Upper lobe of right lung (tissue), 1 donor: ENCODE data around the gene CENPV. TPM values are rescaled to one million over a fixed set of nuclear protein-coding genes. Genes with fewer than 3 reads are reported as not detected.
"Not testable (repeated sequence)": the region's sequence is repeated elsewhere in the genome, so short reads cannot be mapped to it uniquely, and the experiment has no call there.

Source experiments
- ATAC-seq: fragments of 200-7000 bp; cut with Tn5 transposase; one replicate; pipeline ENCODE4 v1.9.1; 2020; ENCODE audit warnings: mild to moderate bottlenecking, moderate library complexity
- DNase-seq: peaks from one replicate; pipeline ENCODE4 v3.0.0-alpha.2; 2020
- H3K27ac ChIP-seq: fragments of 200-600 bp; one replicate; pipeline ENCODE4 v1.8.0; 2022
- H3K27me3 ChIP-seq: fragments of 200-600 bp; one replicate; pipeline ENCODE4 v1.8.0; 2022; ENCODE audit warnings: mild to moderate bottlenecking
- H3K36me3 ChIP-seq: fragments of 200-600 bp; one replicate; pipeline ENCODE4 v1.8.0; 2022
- H3K4me1 ChIP-seq: fragments of 200-600 bp; one replicate; pipeline ENCODE4 v1.8.0; 2022
- H3K4me3 ChIP-seq: fragments of 200-600 bp; one replicate; pipeline ENCODE4 v1.8.0; 2022; ENCODE audit warnings: mild to moderate bottlenecking
- H3K9me3 ChIP-seq: fragments of 200-600 bp; one replicate; pipeline ENCODE4 v1.8.0; 2022
- CTCF ChIP-seq: fragments of 200-600 bp; IDR thresholded peaks from one replicate; pipeline ENCODE4 v1.8.0; 2022; ENCODE audit warnings: antibody characterized with exemption
- intact Hi-C: fragments of 100-400 bp; cut with DNase I; formaldehyde crosslinking; loops from one replicate; pipeline ENCODE4 v1.11.0; 2022
- total RNA-seq: library from RNA; stranded (reverse); fragmentation: NEBNext Ultra II Directional; extraction: Animal tissue kit (Norgen Biotek cat#: 25700); gene quantifications from one replicate; pipeline ENCODE4 v1.2.1, GENCODE V29; 2021
- donor health status: DM: no; HTN: yes; CAD: no; lungs with severe emphysema.

CENPV gene
- total RNA-seq, 1 donor from 2014 or later = 10.4 TPM

DNA sequence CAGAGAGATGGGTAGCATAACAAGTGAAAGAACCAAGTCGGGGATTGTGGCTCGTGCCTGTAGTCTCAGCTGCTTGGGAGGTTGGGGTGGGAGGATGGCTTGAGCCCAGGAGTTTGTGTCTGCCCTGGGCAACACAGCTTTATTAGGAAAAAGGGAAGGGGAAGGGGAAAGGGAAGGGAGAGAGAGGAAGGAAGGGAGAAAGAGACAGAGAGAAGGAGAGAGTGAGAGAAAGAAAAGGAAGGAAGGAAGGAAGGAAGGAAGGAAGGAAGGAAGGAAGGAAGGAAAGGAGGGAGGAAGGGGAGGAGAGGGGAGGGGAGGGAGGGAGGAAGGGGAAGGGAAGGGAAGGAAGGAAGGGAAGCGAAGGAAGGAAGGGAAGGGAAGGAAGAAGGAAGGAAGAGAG lies 33.3 kb downstream of the CENPV start:
- DNase-seq (no peak), ATAC-seq (no peak)
- no peak overlapping the region for H3K27ac ChIP-seq
- no peaks in the 10 kb centered on the region for H3K9me3 ChIP-seq
- no peaks in the 10 kb centered on the region for H3K36me3 ChIP-seq
- H3K27me3 ChIP-seq = no peaks in the 10 kb centered on the region
- no peak for TF ChIP-seq CTCF
- intact Hi-C loops = no loop called here
- no peak overlapping the region for H3K4me3 ChIP-seq
- H3K4me1 ChIP-seq = no peaks in the 10 kb centered on the region

GRCh38 chr17:16314859-16315258 lies 38.4 kb downstream of the CENPV start:
- TF ChIP-seq CTCF = no peak
- intact Hi-C loops = no loop called here

DNA sequence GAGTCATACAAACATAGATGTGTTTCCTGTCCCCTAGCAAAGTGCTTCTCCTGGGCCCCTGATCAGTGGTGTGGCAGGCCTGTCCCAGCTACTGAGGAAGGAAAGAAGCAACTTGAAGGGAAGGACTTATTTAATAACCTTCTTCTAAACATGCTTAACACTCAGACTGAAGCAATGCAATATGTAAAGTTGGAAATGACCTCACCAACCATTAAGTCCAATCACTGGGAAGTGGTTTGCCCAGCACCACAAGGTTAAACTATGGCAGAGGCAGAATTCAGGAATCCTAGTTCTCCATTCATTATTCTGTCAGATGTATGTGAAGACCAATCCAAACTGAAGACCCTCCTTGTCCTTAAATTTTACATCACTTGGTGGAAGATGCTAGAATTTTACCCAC lies 39.1 kb downstream of the CENPV start:
- no peak overlapping the region for H3K4me3 ChIP-seq
- intact Hi-C loops = no loop called here

More at GRCh38 chr17:16314859-16315258, 38.4 kb downstream of the CENPV start:
- no peak for DNase-seq
- peak; percentile 32 for ATAC-seq
- H3K4me1 ChIP-seq = no peaks in the 10 kb centered on the region
- H3K4me3 ChIP-seq = no peak overlapping the region
- no peak overlapping the region for H3K27ac ChIP-seq
- no peaks in the 10 kb centered on the region for H3K27me3 ChIP-seq
- H3K36me3 ChIP-seq = no peaks in the 10 kb centered on the region
- no peaks in the 10 kb centered on the region for H3K9me3 ChIP-seq

DNA sequence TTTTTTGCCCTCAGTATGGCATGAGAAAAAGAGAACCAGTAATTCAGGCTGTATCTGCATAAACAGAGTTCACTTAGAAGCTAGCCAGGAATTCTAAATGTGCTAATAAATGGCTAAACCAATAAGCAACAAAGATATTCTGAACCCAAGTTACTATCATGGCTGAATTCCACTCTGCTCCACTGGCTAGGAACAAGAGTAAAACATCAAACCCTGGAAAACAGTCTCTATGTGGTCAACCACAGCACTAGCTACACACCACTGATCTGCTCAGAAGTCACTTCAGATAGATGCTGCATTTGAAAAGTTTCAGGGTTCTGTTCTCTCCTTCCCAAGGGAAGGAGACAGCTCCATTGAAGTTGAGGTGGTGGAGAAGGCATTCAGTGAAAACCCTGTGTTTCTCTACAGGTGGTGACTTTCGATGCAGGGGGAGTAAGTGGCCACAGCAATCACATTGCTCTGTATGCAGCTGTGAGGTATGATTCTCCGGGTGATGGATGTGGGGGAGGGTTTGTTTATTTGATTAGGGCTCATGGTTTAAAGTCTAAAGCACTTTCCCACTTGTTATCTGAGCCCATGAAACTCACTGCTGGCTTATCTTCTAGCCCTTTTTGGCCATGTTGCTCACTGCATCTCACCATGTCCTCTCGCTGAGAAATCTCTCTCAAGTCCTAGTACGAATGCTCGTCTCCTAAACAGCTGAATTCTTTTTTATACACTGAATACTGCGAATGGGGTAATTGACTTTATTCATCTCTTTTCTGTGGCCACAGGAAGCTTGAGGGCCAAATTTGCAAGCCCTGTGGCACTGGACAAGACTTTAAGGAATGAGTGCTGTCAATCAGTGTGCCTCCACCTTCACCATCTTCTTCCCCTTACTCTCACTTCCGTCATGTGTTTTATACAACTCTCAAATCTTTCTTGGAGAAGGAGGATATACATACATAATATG lies 39.9 kb downstream of the CENPV start:
- intact Hi-C loops = no loop called here
- no peak for ATAC-seq
- no peak overlapping the region for H3K4me3 ChIP-seq
- no peak overlapping the region for H3K27ac ChIP-seq
- H3K4me1 ChIP-seq = no peaks in the 10 kb centered on the region
- TF ChIP-seq CTCF = no peak
- no peaks in the 10 kb centered on the region for H3K9me3 ChIP-seq
- no peak for DNase-seq
- H3K36me3 ChIP-seq = no peaks in the 10 kb centered on the region
- H3K27me3 ChIP-seq = no peaks in the 10 kb centered on the region

More for the DNA sequence above, 39.1 kb downstream of the CENPV start:
- no peaks in the 10 kb centered on the region for H3K36me3 ChIP-seq
- ATAC-seq (no peak), DNase-seq (no peak)
- no peaks in the 10 kb centered on the region for H3K27me3 ChIP-seq
- no peak overlapping the region for H3K27ac ChIP-seq
- no peaks in the 10 kb centered on the region for H3K4me1 ChIP-seq
- H3K9me3 ChIP-seq = no peaks in the 10 kb centered on the region
- no peak for TF ChIP-seq CTCF

DNA sequence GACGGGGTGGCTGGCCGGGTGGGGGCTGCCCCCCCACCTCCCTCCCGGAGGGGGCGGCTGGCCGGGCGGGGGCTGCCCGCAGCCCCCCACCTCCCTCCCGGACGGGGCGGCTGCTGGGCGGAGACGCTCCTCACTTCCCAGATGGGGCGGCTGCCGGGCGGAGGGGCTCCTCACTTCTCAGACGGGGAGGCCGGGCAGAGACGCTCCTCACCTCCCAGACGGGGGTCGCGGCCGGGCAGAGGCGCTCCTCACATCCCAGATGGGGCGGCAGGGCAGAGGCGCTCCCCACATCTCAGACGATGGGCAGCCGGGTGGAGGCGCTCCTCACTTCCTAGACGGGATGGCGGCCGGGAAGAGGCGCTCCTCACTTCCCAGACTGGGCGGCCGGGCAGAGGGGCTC lies 41.2 kb downstream of the CENPV start:
- DNase-seq = not testable (repeated sequence)

GRCh38 chr17:16306211-16306610 lies 47.1 kb downstream of the CENPV start:
- ATAC-seq (no peak), DNase-seq (no peak)
- intact Hi-C loops = no loop called here
- Histone ChIP-seq H3K27ac (no peak overlapping the region), H3K4me3 (no peak overlapping the region), H3K36me3 (no peaks in the 10 kb centered on the region), H3K4me1 (no peaks in the 10 kb centered on the region), H3K27me3 (no peaks in the 10 kb centered on the region), H3K9me3 (no peaks in the 10 kb centered on the region)
- TF ChIP-seq CTCF = no peak

More for the DNA sequence above, 41.2 kb downstream of the CENPV start:
- H3K9me3 ChIP-seq, H3K4me3 ChIP-seq, ATAC-seq, H3K36me3 ChIP-seq, H3K27ac ChIP-seq, intact Hi-C loops, H3K4me1 ChIP-seq, H3K27me3 ChIP-seq: not testable (repeated sequence)
